GM18517 (cell line): ENCODE results near the gene TOP3B.
"Not testable (repeated sequence)": the region's sequence is repeated elsewhere in the genome, so short reads cannot be mapped to it uniquely, and the experiment has no call there.

ENCODE experiments used
- ATAC-seq: cut with Tn5 transposase; IDR thresholded peaks from one replicate; pipeline ENCODE4 v1.9.1; 2021; ENCODE audit warnings: mild to moderate bottlenecking, moderate library complexity; ENCODE audit not compliant: unreplicated experiment

The TOP3B gene

GRCh38 chr22:21927174-21927823 is 55.3 kb downstream of the TOP3B start:
- ATAC-seq: no peak

- no peak for ATAC-seq
These were observed 55.9 kb downstream of the TOP3B start for GRCh38 chr22:21926728-21927127.

GRCh38 chr22:21923163-21923561 is 59.4 kb downstream of the TOP3B start:
- ATAC-seq: no peak

GRCh38 chr22:21922370-21923162 is 60.0 kb downstream of the TOP3B start:
- no peak for ATAC-seq

GRCh38 chr22:21921729-21922128 is 60.9 kb downstream of the TOP3B start:
- ATAC-seq: no peak

GRCh38 chr22:21921184-21921721 is 61.3 kb downstream of the TOP3B start:
- no peak for ATAC-seq

GRCh38 chr22:21920341-21921183 is 62.0 kb downstream of the TOP3B start:
- ATAC-seq: no peak

GRCh38 chr22:21919526-21920307 is 62.9 kb downstream of the TOP3B start:
- ATAC-seq: no peak

GRCh38 chr22:21918466-21919185 is 64.0 kb downstream of the TOP3B start:
- ATAC-seq: no peak

- ATAC-seq: no peak
These were observed 64.7 kb downstream of the TOP3B start for GRCh38 chr22:21917959-21918261.

GRCh38 chr22:21917181-21917958 is 65.2 kb downstream of the TOP3B start:
- ATAC-seq: no peak

- ATAC-seq: no peak
These were observed 66.2 kb downstream of the TOP3B start for GRCh38 chr22:21916309-21916918.

GRCh38 chr22:21915624-21916308 is 66.8 kb downstream of the TOP3B start:
- no peak for ATAC-seq

GRCh38 chr22:21914033-21914642 is 68.4 kb downstream of the TOP3B start:
- not testable (repeated sequence) for ATAC-seq

- not testable (repeated sequence) for ATAC-seq
These were observed 72.2 kb downstream of the TOP3B start for GRCh38 chr22:21910367-21910766.

- no peak for ATAC-seq
These were observed 72.7 kb downstream of the TOP3B start for GRCh38 chr22:21909871-21910270.

- ATAC-seq: no peak
These were observed 74.7 kb downstream of the TOP3B start for GRCh38 chr22:21907638-21908522.
